ENCODE results near the gene IQGAP1.
A peak's percentile ranks its signal among the peaks of the same experiment; 100 is the strongest.
"Not testable (repeated sequence)": the region's sequence is repeated elsewhere in the genome, so short reads cannot be mapped to it uniquely, and the experiment has no call there.

The IQGAP1 gene

DNA sequence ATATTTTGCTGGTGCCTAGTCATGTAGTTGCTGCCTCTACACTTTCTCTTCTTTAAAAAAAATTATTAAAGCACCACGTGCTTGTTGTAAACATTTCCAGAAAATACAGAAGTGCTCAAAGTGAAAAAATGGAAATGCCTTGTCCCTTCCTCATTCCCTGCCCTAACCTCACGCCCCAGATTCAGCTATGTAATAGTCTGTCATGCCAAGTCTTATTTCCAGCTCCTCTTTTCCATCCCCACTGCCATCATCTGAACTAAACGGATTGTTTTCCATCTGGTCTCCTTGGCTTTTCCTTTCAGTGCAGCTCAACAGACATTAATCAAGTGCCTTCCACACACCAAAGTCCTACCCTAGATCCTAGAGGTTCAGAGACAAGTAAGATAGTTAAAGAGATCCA, 20.5 kb upstream of the IQGAP1 start:
- DNase-seq: no peak

DNA sequence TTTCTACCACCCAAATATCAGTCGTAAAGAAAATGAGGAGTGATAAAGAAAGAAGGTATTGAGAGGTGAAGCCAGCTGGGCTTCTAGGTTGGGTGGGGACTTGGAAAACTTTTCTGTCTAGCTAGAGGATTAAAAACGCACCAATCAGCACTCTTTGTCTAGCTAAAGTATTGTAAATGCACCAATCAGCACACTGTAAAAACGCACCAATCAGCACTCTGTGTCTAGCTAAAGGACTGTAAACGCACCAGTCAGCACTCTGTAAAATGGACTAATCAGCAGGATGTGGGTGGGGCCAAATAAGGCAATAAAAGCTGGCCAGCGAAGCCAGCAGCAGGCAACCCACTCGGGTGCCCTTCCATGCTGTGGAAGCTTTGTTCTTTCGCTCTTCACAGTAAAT, 13.0 kb upstream of the IQGAP1 start:
- DNase-seq: no peak

DNA sequence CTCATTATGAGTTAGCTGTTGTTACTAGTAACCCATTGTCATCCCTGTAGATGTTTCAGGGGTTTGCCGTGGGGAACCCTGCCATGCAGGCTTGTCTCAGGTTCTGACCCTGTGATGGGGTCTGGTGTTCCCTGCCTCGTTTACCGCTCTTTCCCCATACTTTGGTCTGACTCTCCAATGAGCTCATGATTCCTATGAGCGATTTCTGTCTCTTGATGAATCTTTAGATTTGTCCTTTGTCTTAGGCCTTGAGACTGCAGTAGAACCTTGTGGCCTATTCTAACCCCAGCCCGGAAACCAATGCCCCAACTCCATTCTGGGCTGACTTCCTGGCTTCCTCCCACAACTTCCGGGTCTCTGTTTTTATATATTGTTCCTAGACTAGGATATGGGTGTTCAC, 11.3 kb upstream of the IQGAP1 start:
- peak; percentile 58 for DNase-seq

DNA sequence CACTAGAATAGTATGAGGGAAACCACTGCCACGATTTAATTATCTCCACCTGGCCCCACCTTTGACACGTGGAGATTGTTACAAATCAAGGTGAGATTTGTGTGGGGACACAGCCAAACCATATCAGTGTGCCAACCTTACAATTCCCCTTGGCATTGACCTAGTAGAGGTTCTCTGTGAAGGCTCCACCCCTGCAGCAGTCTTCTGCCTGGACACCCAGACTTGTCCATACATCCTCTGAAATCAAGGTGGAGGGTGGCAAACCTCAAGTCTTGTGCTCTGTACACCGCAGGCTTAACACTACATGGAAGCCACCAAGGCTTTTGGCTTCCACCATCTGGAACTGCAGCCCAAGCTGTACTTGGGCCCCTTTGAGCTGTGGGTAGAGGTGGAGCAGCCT, 8.8 kb upstream of the IQGAP1 start:
- DNase-seq: no peak

DNA sequence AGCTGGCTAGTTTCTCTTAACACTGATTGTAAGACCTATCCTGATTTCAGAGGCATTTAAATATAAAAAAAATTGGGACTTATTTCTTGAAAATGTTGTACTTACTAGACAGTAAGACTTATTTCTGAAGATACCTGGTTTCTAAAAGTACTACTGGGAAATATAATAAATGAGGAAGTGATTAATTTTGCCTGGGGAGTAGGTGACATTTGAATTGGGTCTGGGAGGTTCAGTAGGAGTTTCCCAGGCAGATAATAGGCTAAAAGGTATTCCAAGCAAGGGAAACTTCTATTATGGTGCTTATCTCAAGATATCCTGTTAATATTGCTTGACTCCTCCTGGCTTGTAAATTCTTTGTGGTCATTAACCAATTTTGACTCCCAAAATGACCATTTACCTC, 6.5 kb upstream of the IQGAP1 start:
- no peak for DNase-seq

DNA sequence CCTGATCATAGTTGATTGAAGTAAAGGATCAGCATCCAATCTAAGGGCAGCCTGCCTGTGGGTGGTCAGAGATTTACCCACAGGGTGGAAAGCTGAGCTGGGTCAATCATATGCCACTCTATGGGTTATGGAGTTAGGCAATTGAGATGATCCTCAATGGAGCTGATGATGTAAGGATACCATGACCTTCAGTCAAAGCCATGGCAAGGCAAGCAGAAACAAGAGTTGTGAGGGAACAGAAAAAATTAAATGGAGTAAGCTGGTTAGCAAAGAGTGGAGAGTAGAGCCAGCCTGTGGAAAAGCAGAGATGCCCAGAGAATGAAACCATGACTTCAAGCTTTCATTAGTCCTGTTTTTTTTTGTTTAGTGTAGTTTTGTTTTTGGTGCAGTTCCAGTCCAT, 5.7 kb upstream of the IQGAP1 start:
- DNase-seq: no peak

DNA sequence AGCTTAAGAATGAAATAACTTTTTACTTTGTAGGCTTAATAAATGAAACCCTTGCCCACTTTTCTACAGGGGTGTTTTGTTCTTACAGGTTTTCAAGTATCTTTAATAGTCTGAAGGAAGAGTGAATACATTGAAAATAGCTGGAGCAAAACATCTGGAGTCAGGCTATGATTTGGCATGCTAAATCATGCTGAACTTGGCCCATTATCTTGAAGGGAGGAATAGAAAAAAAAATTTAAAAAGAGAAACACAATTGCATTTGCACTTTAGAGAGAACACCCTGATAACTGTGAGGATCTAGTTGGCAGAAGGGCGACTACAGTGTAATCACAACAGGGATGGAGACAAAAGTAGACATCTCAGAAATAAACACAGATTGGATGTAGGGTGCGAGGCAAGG, 1.8 kb upstream of the IQGAP1 start:
- DNase-seq: no peak

DNA sequence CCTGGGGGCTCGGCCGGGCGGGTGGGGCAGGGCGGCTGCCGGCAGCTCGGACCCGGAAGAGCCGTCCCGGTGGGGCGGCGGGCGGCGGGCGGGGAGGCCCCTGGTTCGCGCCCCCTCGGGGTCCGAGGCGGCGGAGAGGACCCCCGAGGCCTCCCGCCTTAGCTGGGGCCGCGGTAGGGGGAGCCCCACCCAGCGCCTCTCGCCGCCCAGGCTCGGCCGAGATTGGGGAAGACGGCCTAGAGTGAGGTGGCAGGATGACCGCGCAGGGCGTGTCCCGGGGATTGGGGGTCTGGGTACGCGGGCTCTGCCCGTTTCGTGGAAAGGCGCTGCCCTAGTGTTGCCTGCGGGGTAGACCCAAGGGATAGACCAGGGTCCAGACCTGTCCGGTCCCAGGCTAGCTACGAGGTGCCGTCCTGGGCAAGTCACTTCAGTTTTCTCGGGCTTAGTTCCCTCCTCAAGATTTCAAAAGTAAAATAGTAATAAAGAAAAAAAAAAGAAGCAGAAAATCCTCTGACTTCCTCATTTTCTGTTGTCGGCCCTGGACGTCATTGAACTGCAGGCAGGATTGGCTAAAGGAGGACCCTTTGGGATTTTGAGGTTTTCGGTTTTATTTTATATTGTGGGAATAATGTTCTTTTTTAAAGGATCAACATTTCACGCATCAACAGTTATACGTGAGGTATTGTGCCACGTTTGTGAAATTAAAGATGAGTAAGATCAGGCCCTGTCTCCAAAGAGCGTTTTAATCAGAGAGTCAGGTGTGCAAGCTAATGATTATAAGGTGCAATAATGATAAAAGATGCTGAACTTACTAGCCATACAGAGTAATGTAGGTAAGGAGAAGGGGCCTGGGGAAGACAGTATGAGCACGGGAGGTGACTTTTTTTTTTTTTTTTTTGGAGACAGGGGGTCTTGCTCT, 679 bp downstream of the IQGAP1 start:
- DNase-seq: peak; percentile 34

DNA sequence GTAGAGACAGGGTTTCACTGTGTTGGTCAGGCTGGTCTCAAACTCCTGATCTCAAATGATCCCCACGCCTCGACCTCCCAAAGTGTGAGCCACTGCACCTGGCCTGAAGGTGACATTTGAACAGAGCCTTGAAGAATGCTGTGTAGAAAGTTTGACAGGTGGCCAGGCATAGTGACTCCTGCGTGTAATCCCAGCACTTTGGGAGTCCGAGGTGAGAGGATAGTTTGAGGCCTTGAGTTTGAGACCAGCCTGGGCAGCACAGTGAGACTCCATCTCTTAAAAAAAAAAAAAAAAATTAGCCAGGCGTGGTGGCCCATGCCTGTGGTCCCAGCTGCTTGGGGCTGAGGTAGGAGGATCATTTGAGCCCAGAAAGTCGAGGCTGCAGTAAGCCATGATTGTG, 1.5 kb downstream of the IQGAP1 start:
- DNase-seq: no peak

DNA sequence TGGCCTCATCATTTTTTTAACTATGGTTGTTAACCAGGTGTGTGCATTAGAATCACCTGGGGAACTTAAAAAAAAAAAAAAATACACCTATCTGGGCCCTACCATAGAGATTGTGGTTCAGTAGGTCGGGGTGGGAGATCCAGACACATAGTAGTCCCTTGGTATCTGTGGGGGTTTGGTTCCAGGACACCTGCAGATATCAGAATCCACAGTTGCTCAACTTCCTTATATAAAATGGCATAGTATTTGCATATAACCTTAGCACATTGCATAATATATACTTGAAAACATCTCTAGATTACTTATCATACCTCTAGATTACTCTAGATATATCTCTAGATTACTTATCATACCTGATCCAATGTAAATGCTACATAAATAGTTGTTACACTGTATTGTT, 5.0 kb downstream of the IQGAP1 start:
- DNase-seq: no peak

DNA sequence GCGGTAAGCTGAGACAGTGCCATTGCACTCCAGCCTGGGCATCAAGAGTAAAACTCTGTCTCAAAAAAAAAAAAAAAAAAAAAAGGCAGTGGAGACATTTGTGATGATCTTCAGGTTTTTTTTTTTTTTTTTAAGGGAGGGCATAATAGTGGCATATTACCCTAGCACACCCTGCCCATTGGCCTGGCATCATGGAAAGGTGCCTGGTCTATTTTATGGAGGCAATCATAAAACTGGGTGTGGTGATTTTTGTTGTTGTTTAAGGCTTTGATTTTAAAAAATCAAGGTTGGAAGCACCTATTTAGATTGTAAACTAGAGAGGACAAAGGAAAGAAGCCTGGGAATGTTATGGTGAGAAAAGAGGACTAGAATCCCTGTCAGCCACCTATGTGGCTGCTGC, 6.0 kb downstream of the IQGAP1 start:
- no peak for DNase-seq

DNA sequence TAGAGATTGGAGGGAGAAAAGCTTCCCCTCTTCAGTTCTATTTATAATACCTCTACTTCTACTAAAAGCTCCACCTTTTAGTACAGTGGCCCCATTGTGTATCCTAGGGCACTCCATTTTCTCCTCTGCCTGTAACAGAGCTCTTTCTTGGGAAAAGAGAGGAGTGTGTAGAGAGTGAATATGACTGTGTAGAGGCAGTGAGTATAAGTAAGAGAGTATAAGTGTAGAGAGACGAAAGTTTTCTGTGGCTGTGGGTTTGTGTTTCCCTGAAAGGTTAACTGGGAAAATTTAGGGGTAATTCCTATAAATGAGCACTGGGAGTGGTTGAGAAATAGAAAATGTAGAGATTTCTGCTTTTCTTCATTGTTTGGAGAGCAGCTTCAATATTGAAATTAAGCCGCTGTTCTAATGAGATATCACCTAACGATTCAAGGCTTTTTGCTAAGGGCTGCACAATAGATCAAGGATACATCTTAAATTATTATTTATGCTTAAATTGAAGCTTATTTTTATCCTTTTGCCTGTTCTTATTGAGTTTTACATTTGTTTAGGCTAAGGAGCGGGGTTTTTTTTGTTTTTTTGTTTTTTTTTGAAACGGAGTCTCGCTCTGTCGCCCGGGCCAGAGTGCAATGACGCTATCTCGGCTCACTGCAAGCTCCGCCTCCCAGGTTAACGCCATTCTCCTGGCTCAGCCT, 6.9 kb downstream of the IQGAP1 start:
- DNase-seq: no peak

DNA sequence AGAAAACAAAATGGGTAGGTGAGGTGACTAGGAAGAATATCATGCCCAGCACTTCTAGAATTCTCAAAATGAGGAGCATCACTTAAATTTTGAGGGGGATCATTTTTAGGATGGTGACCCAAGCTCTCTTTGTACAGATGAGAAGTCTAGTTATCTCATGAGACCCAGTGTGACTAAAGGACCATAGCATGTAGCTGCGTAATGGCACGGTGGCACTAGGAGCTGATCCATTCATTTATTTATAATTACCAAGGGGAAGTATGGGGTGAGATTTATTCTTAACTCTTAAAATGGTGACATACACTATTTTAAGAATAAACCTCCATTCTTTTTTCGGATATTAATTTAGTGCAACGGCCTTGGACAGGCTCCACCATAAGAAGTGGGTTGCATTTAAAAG, 8.3 kb downstream of the IQGAP1 start:
- DNase-seq: no peak

DNA sequence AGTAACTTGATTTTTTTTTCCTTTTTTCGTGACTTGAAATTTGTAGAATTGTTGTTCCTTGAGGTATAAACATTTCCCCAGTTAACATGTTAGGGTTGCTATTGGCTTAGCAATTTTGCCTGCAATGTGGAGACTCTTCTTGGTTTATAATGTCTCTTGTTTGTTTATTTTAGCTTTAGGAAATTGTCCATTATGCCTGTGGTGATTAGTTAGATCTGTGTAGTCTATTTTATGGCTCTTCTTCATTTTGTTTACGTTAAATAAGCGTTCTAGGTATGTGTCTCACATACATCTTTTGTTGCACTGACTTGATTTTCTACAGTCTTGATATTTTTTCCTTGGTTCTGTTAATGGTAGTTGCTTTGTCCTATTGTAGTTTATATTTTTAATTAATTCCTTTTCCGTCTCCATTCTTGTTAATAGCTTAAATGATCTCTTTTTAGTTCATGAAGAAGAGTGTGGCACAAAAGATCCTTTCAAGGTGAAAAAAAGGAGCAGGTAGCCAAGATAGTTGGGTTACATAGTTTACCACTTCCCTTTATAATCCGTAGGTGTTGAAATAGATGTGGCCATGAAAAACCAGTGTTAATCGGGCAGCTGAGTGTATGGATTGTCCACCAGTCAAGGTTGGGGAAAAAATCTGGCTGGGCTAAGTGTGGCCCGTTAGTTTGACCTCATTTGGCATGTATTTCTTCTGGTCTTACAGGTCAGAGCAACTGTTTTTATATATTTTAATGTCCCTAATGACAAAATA, 12.1 kb downstream of the IQGAP1 start:
- DNase-seq: no peak

DNA sequence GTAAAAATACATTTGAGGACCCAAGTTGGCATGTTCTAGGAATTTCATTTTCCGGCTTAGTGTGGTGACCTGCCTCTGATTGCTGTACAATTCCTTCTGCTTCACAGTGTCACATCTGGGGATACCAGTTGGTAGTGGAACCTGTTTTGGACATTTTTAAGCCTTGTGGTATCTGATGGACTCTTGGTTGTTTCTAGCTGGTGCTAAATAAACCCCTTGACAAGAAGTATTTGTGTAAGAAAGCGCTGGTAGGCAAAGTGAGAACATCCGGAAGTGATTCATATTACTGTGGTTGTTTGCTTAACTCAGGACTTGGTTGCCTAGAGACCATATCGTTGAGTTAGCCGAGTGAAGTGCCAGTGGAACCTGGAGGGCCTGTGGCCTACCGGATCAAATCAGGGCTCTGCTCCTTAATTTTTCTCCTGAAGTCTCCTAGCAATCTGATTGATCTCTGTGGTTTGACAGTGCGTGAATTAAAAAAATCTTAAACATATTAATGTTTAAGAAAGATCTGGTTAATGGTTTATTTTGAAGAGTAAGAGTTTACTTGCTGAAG, 12.8 kb downstream of the IQGAP1 start:
- peak; percentile 26 for DNase-seq

DNA sequence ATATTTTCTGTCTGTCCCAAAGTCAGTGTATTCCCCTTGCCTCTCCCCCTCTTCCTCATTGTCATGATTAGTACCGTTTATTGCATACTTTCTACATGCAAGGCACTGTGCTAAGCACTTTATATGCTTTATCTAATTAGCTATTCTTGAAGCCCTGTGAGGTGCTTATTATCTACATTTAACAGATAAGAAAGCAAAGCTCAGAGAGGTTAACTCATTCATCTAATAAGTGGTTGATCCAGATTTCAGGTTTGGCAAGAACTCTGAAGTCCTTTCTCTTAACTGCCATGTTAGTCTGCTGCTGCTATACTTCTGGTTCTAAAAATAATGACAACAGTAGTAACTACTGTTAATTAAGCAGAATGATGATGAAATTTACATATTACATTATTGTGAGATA, 13.5 kb downstream of the IQGAP1 start:
- no peak for DNase-seq

DNA sequence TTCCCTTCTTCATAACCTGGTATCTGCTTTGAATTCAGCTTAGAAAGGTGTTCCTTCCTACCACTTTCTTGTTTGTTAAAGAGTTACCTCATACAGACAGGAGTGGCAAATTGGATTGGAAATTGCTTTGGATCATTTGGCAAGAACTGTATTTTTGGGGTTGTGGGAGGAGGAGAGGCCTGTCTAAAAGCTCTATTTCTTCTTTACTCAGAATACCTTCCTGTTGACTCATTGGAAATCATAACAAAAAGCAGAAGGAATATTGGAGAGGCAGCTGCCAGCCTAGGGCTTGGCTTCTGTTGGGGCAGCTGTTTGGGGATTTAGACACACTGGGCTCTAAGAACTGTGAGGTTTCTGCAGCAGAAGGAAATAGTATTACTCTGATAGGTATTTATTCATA, 14.2 kb downstream of the IQGAP1 start:
- no peak for DNase-seq

DNA sequence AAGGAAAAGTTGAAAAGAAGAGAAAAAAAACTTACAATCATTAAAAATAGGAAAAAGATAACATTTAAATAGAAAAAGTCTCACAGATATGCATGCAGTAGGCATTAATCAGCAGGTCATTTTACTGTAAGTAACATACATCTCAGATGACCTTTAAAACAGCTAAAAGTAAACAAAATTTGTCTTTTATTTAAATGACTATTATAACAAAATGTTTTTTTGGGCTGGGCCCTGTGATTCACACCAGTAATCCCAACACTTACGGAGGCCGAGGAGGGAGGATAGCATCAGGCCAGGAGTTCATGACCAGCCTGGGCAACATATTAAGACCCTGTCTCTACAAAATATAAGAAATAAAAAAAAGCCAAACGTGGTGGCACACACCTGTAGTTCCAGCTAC, 14.7 kb downstream of the IQGAP1 start:
- DNase-seq: no peak

DNA sequence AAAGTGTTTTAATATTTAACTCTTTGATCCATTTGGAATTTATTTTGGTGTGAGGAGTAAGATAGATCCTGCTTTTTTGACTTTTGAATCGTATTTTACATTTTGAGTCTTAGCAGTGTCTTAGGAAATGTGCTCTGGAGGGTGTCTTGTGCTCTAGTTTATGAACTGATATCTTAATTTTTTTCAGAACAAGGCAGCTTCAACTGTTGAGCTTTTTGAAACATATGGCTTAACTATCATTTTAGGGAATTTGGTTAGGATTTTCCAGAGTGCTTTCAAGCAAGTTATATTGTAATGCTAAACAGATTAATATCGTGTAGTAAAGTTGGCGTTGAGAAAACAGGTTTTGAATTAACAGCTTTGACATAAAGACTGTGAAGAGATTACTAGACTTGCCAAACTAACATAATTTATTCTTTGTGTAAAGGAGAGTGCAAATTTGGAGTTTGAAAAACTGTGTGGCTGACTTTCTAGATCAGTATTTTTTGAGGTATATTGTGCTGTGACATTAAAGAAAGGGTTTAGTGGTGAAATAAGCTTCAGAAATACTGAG, 17.1 kb downstream of the IQGAP1 start:
- no peak for DNase-seq

DNA sequence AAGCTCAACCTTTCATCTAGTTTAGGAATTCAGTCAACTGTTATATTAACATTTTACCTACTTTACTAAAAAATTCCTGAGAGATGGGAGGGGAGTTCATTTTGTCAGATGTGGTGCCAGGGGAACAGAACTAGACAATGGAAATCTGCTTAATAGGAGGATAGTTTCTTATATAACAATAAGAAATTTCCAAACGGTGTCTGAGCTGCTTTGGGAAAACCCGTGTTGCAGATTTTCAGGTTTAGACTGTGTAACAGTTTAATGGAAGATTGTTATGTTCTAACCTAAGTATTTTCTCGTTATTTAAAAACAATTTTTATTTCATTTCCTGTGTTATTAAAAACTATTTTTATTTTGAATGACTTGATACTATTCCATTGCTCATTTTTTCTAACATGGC, 19.3 kb downstream of the IQGAP1 start:
- no peak for DNase-seq

DNA sequence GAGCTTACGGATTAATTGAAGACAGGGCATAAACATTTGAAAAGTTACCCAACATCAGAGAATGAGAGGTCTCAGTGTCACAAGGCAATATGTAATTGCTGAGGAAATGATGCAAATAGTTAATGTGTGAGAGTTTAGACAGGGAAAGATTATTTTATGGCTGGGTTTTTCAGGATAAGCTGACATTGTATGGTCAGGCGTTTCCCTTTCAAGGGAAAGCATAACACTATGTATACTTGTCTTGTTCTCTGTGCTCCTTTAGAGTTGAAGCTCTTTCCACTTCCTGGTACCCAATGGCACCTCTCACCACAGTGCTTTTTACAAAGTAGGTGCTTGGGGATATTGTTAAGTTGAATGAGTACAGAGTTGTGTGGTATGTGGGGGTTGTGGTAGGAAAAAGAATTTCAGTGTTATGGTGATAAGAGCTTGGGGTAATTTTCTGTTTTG, 19.9 kb downstream of the IQGAP1 start:
- no peak for DNase-seq

DNA sequence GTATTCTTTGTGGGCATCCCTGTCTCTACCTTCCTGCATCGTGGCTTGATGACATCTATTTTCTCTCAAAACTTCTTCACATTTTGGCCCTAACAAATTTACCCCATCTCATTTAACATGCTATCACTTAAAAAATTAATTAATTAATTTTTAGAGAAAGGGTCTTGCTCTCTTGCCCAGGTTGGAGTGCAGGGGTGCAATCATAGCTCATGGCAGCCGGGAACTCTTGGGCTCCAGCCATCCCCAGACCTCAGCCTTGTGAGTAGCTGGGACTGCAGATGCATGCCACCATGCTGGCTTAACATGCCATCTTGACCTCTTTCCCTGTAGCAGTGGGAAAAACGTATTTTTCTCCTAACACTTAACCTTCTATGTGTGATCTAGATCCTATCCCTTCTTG, 20.6 kb downstream of the IQGAP1 start:
- DNase-seq: no peak

DNA sequence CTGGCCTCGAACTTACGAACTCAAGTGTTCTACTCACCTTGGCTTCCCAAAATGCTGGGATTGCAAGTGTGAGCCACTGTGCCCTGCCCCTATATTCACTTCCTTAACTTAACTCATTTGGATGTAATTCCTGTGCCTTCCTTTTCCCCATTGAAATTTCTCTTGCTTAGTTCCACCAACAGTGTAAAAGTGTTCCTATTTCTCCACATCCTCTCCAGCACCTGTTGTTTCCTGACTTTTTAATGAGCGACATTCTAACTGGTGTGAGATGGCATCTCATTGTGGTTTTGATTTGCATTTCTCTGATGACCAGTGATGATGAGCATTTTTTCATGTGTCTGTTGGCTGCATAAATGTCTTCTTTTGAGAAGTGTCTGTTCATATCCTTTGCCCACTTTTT, 21.5 kb downstream of the IQGAP1 start:
- not testable (repeated sequence) for DNase-seq
